Liver (tissue), 9 donors: ENCODE measurements around the gene SLC25A42. TPM values are rescaled to one million over a fixed set of nuclear protein-coding genes. Genes with fewer than 3 reads are reported as not detected.

Source experiments
- DNase-seq: peaks from one replicate; pipeline ENCODE4 v3.0.0-alpha.2; 2017; ENCODE audit warnings: low spot score
- H3K27ac ChIP-seq, 2 donors: one replicate each; pipeline ENCODE4 v1.7.0; 2013; ENCODE audit warnings: inconsistent platforms in 2 of 2, low read length in 2 of 2, control low read depth in 1 of 2, low read depth in 1 of 2, mild to moderate bottlenecking in 1 of 2
- H3K27me3 ChIP-seq, 4 donors: one replicate each; pipeline versions ENCODE4 v1.6.1 to v1.7.0; 2013; ENCODE audit warnings: low read length in 3 of 4, inconsistent platforms in 1 of 4, mild to moderate bottlenecking in 1 of 4, moderate library complexity in 1 of 4; ENCODE audit not compliant: control insufficient read depth in 4 of 4, insufficient read depth in 4 of 4
- H3K36me3 ChIP-seq, 4 donors: one replicate each; pipeline versions ENCODE4 v1.6.1 to v1.7.0; 2013; ENCODE audit warnings: low read length in 3 of 4, mild to moderate bottlenecking in 3 of 4, low read depth in 1 of 4, moderate library complexity in 1 of 4; ENCODE audit not compliant: control insufficient read depth in 4 of 4, insufficient read depth in 3 of 4
- H3K4me1 ChIP-seq, 4 donors: one replicate each; pipeline versions ENCODE4 v1.6.1 to v1.7.0; 2013; ENCODE audit warnings: low read length in 3 of 4, mild to moderate bottlenecking in 3 of 4, moderate library complexity in 1 of 4; ENCODE audit not compliant: control insufficient read depth in 4 of 4, insufficient read depth in 4 of 4
- H3K4me3 ChIP-seq, 3 donors: one replicate each; pipeline versions ENCODE4 v1.6.1 to v1.7.0; 2013; ENCODE audit warnings: low read length in 3 of 3, control low read depth in 1 of 3, low read depth in 1 of 3, mild to moderate bottlenecking in 1 of 3
- H3K9ac ChIP-seq, 2 donors: one replicate each; pipeline ENCODE4 v1.7.0; 2013; ENCODE audit warnings: low read length in 2 of 2, mild to moderate bottlenecking in 2 of 2, moderate library complexity in 2 of 2, control low read depth in 1 of 2, low read depth in 1 of 2
- H3K9me3 ChIP-seq, 4 donors: one replicate each; pipeline versions ENCODE4 v1.6.1 to v1.7.0; 2013; ENCODE audit warnings: low read length in 3 of 4; ENCODE audit not compliant: control insufficient read depth in 4 of 4
- EGR1 ChIP-seq, 2 donors: IDR thresholded peaks; 2 replicates each; pipeline ENCODE4 v1.6.1; 2016 to 2018; ENCODE audit warnings: antibody characterized with exemption in 2 of 2, low read depth in 2 of 2
- FOXA1 ChIP-seq: IDR thresholded peaks from 2 replicates; pipeline ENCODE4 v1.6.1; 2016; ENCODE audit warnings: antibody characterized with exemption
- FOXA2 ChIP-seq: IDR thresholded peaks from 2 replicates; pipeline ENCODE4 v1.6.1; 2016; ENCODE audit warnings: antibody characterized with exemption
- GABPA ChIP-seq, 2 donors: IDR thresholded peaks in 1 of 2; conservative IDR thresholded peaks in 1 of 2; 2 replicates each; pipeline ENCODE4 v1.6.1; 2016; ENCODE audit warnings: antibody characterized with exemption in 2 of 2, mild to moderate bottlenecking in 1 of 2, moderate library complexity in 1 of 2
- HNF4A ChIP-seq, 2 donors: conservative IDR thresholded peaks; 2 replicates each; pipeline ENCODE4 v1.6.1; 2016; ENCODE audit warnings: antibody characterized with exemption in 2 of 2, mild to moderate bottlenecking in 2 of 2
- HNF4G ChIP-seq: IDR thresholded peaks from 2 replicates; pipeline ENCODE4 v1.6.1; 2016; ENCODE audit warnings: antibody characterized with exemption
- JUND ChIP-seq, 2 donors: IDR thresholded peaks; 2 replicates each; pipeline ENCODE4 v1.6.1; 2016; ENCODE audit warnings: antibody characterized with exemption in 2 of 2
- NR2F2 ChIP-seq: IDR thresholded peaks from 2 replicates; pipeline ENCODE4 v1.6.1; 2016; ENCODE audit warnings: antibody characterized with exemption
- RAD21 ChIP-seq, 2 donors: IDR thresholded peaks; 2 replicates each; pipeline ENCODE4 v1.6.1; 2016; ENCODE audit warnings: antibody characterized with exemption in 2 of 2, mild to moderate bottlenecking in 2 of 2
- RXRA ChIP-seq, 2 donors: IDR thresholded peaks; 2 replicates each; pipeline ENCODE4 v1.6.1; 2017 to 2018; ENCODE audit warnings: antibody characterized with exemption in 2 of 2, mild to moderate bottlenecking in 1 of 2
- SP1 ChIP-seq: IDR thresholded peaks from 2 replicates; pipeline ENCODE4 v1.6.1; 2018; ENCODE audit warnings: antibody characterized with exemption, mild to moderate bottlenecking
- TAF1 ChIP-seq: conservative IDR thresholded peaks from 2 replicates; pipeline ENCODE4 v1.6.1; 2016; ENCODE audit warnings: antibody characterized with exemption, mild to moderate bottlenecking
- YY1 ChIP-seq: IDR thresholded peaks from 2 replicates; pipeline ENCODE4 v1.6.1; 2016; ENCODE audit warnings: antibody characterized with exemption, mild to moderate bottlenecking
- WGBS: extraction: QIAGEN DNeasy Blood & Tissue Kit; methylation state at CpG from one replicate; pipeline ENCODE4 v1.1.7; 2013; 5-methylcytosine and 5-hydroxymethylcytosine counted together
- polyA plus RNA-seq, 2 donors: library from polyadenylated mRNA; stranded (reverse) in 1 of 2; unstranded in 1 of 2; fragments of 200-250 nt in 1 of 2; fragments of >200 nt in 1 of 2; fragmentation: Nextera tagmentation in 1 of 2; extraction: Ambion mirVana in 1 of 2; gene quantifications; one replicate each; pipeline versions ENCODE4 v1.2.1 to v1.2.3, GENCODE V29; 2013 to 2015
- total RNA-seq, 2 donors: library from RNA; depleted of rRNA; stranded (reverse); fragments of >200 nt; gene quantifications; one replicate each; pipeline ENCODE4 v1.2.3, GENCODE V29; 2014
- TF ChIP-seq, protein P1 (sequence below): IDR thresholded peaks from 2 replicates; pipeline ENCODE4 v1.6.1; 2016; ENCODE audit warnings: antibody characterized with exemption
- TF ChIP-seq, protein P2 (sequence below): IDR thresholded peaks from 2 replicates; pipeline ENCODE4 v1.6.1; 2016; ENCODE audit warnings: antibody characterized with exemption
- TF ChIP-seq, protein P3 (sequence below): IDR thresholded peaks from 2 replicates; pipeline ENCODE4 v1.6.1; 2016; ENCODE audit warnings: antibody characterized with exemption, mild to moderate bottlenecking
- TF ChIP-seq, protein P4 (sequence below): IDR thresholded peaks from 2 replicates; pipeline ENCODE4 v1.6.1; 2016; ENCODE audit warnings: antibody characterized with exemption
- TF ChIP-seq, protein P5 (sequence below): fragments of 150-350 bp; IDR thresholded peaks from 2 replicates; pipeline ENCODE4 v1.5.1; 2017; ENCODE audit warnings: improper control_type of control experiment, low read depth, low read length; ENCODE audit not compliant: missing input control
- donor health status: healthy.
- donor health status: healthy.
- donor health status: healthy.
- donor health status: healthy.
- donor health status: healthy.

SLC25A42 gene
- total and polyA plus RNA-seq, 4 donors = 24.7 to 89.6 (median 60.2) TPM

DNA sequence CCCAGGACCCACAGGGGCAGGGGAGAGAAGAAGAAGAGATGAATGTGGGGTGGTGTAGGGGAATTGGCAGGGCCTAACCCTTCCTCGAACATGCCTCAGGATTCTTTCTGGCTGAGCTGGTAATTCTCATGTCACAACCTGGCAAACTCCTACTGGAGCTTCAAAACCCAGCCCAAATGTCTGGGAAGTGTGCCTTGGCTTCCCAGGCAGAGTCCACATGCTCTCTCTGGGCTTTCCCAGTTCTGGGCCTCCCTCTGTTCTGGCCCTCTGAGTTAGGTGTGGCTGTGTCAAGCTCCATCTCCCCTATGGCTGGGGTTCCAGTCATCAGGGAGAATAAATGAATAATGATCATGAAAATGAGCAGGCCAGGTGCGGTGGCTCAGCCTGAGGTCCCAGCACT is 85.6 kb downstream of the SLC25A42 start:
- Histone ChIP-seq H3K9ac (no peak overlapping the region), H3K27ac (no peak overlapping the region), H3K9me3 (no peaks in the 10 kb centered on the region), H3K4me3 (no peak overlapping the region), H3K27me3 (no peaks in the 10 kb centered on the region), H3K4me1 (no peaks in the 10 kb centered on the region), H3K36me3 (peaks cover 0 to 18% (median 5%) of the 10 kb centered on the region in 4 donors)
- no peak for DNase-seq
- 96% methylated on average over 2 of the region's 2 CpGs for WGBS
- TF ChIP-seq, protein P1, sequence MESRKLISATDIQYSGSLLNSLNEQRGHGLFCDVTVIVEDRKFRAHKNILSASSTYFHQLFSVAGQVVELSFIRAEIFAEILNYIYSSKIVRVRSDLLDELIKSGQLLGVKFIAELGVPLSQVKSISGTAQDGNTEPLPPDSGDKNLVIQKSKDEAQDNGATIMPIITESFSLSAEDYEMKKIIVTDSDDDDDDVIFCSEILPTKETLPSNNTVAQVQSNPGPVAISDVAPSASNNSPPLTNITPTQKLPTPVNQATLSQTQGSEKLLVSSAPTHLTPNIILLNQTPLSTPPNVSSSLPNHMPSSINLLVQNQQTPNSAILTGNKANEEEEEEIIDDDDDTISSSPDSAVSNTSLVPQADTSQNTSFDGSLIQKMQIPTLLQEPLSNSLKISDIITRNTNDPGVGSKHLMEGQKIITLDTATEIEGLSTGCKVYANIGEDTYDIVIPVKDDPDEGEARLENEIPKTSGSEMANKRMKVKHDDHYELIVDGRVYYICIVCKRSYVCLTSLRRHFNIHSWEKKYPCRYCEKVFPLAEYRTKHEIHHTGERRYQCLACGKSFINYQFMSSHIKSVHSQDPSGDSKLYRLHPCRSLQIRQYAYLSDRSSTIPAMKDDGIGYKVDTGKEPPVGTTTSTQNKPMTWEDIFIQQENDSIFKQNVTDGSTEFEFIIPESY = no peak
- TF ChIP-seq FOXA2 = no peak
- no peak for TF ChIP-seq HNF4A (conservative IDR thresholded peaks at IDR 0.05)
- TF ChIP-seq RAD21 (IDR thresholded peaks at IDR 0.05) = no peak
- TF ChIP-seq GABPA (IDR thresholded peaks at IDR 0.05 in 1 of 2, conservative IDR thresholded peaks at IDR 0.05 in 1 of 2) = no peak
- no peak for TF ChIP-seq HNF4G
- TF ChIP-seq, protein P2, sequence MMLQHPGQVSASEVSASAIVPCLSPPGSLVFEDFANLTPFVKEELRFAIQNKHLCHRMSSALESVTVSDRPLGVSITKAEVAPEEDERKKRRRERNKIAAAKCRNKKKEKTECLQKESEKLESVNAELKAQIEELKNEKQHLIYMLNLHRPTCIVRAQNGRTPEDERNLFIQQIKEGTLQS = no peak
- TF ChIP-seq, protein P3, sequence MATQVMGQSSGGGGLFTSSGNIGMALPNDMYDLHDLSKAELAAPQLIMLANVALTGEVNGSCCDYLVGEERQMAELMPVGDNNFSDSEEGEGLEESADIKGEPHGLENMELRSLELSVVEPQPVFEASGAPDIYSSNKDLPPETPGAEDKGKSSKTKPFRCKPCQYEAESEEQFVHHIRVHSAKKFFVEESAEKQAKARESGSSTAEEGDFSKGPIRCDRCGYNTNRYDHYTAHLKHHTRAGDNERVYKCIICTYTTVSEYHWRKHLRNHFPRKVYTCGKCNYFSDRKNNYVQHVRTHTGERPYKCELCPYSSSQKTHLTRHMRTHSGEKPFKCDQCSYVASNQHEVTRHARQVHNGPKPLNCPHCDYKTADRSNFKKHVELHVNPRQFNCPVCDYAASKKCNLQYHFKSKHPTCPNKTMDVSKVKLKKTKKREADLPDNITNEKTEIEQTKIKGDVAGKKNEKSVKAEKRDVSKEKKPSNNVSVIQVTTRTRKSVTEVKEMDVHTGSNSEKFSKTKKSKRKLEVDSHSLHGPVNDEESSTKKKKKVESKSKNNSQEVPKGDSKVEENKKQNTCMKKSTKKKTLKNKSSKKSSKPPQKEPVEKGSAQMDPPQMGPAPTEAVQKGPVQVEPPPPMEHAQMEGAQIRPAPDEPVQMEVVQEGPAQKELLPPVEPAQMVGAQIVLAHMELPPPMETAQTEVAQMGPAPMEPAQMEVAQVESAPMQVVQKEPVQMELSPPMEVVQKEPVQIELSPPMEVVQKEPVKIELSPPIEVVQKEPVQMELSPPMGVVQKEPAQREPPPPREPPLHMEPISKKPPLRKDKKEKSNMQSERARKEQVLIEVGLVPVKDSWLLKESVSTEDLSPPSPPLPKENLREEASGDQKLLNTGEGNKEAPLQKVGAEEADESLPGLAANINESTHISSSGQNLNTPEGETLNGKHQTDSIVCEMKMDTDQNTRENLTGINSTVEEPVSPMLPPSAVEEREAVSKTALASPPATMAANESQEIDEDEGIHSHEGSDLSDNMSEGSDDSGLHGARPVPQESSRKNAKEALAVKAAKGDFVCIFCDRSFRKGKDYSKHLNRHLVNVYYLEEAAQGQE = no peak
- TF ChIP-seq, protein P4, sequence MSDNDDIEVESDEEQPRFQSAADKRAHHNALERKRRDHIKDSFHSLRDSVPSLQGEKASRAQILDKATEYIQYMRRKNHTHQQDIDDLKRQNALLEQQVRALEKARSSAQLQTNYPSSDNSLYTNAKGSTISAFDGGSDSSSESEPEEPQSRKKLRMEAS = no peak

DNA sequence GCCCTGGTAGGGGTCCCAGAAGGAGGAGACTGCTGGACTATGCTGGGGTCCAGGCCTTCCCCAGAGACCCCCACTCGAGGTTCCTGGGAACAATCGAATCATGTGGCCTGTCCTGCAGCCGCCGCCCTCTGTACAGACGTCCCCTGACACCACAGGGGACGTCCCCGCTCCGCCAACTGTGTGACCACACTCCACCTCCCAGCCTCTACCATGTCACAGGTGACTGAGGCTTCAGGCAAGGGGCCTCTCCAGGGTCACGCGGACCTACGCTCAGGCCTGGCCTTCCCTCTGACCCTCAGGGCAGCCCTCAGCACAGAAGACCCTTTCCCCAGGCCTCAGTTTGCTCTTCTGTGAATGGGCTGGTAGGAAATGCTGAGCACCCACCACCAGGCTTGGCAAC is 87.6 kb downstream of the SLC25A42 start:
- Histone ChIP-seq H3K27ac (no peak overlapping the region), H3K9ac (no peak overlapping the region), H3K4me3 (no peak overlapping the region), H3K27me3 (no peaks in the 10 kb centered on the region), H3K36me3 (peaks cover 0 to 18% (median 5%) of the 10 kb centered on the region in 4 donors), H3K9me3 (no peaks in the 10 kb centered on the region), H3K4me1 (no peaks in the 10 kb centered on the region)
- WGBS = 89% methylated on average over 11 of the region's 11 CpGs
- no peak for DNase-seq
- TF ChIP-seq NR2F2 = no peak
- TF ChIP-seq, protein P1 = no peak
- TF ChIP-seq FOXA2 = no peak
- no peak for TF ChIP-seq HNF4G
- no peak for TF ChIP-seq HNF4A (conservative IDR thresholded peaks at IDR 0.05)
- TF ChIP-seq, protein P5, sequence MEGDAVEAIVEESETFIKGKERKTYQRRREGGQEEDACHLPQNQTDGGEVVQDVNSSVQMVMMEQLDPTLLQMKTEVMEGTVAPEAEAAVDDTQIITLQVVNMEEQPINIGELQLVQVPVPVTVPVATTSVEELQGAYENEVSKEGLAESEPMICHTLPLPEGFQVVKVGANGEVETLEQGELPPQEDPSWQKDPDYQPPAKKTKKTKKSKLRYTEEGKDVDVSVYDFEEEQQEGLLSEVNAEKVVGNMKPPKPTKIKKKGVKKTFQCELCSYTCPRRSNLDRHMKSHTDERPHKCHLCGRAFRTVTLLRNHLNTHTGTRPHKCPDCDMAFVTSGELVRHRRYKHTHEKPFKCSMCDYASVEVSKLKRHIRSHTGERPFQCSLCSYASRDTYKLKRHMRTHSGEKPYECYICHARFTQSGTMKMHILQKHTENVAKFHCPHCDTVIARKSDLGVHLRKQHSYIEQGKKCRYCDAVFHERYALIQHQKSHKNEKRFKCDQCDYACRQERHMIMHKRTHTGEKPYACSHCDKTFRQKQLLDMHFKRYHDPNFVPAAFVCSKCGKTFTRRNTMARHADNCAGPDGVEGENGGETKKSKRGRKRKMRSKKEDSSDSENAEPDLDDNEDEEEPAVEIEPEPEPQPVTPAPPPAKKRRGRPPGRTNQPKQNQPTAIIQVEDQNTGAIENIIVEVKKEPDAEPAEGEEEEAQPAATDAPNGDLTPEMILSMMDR = no peak
- no peak for TF ChIP-seq FOXA1
- TF ChIP-seq TAF1 = no peak
- TF ChIP-seq RAD21 (IDR thresholded peaks at IDR 0.05) = no peak
- TF ChIP-seq, protein P4 = no peak
- no peak for TF ChIP-seq YY1
- no peak for TF ChIP-seq GABPA (IDR thresholded peaks at IDR 0.05 in 1 of 2, conservative IDR thresholded peaks at IDR 0.05 in 1 of 2)
- TF ChIP-seq, protein P3 = no peak
- TF ChIP-seq EGR1 (IDR thresholded peaks at IDR 0.05; ENCODE audit: low read depth in 2 of 2) = no peak
- TF ChIP-seq SP1 = no peak
- no peak for TF ChIP-seq RXRA (IDR thresholded peaks at IDR 0.05)
- TF ChIP-seq JUND (IDR thresholded peaks at IDR 0.05) = no peak
